ENCODE measurements around the gene KRT80.

The KRT80 gene

DNA sequence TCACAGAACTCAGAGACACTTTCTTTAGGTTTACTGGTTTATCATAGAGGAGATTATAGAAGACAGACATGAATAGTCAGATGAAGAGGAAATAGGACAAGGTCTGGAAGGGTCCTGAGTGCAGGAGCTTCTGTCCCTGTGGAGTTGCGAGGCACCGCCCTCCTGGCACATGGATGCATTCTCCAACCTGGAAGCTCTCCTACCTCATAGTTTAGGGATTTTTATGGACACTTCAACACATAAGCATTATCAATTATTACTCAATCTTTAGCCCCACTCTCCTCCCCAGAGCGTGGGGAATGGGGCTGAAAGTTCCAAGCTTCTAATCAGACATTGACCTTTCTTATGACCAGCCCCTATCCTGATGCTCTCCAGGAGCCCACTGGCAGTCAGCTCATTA lies 28.7 kb upstream of the KRT80 start:
- no peak overlapping the region for H3K4me2 ChIP-seq (ENCODE audit: low read length, poor library complexity, severe bottlenecking)

DNA sequence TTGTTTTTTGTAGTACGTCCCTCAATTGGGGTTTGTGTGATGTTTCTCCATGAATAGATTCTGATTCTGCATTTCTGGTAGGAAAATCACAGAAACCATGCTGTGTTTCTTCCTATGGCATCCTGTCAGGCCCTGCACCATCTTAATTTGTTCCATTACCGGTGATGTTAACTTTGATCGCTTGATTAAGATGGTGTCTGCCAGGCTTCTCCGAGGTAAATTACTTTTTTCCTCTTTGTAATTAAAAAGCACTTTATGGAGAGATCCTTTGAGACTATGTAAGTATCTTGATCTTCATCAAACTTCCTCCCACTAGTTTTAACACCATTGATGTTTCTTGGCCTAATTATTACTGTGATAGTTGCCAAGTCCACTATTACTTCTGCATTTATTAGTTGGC lies 26.2 kb upstream of the KRT80 start:
- H2BK120ac ChIP-seq (ENCODE audit: low read depth, low read length) = no peak overlapping the region
- no peak overlapping the region for H3K4ac ChIP-seq (ENCODE audit: low read depth in 1 of 2, low read length in 2 of 2)
- peaks cover 0 to 26% of the 10 kb centered on the region in 2 experiments for H3K27me3 ChIP-seq (ENCODE audit: control insufficient read depth in 1 of 2, insufficient read depth in 1 of 2, low read length in 2 of 2)
- H3K4me1 ChIP-seq (ENCODE audit: control insufficient read depth, insufficient read depth, low read depth, low read length) = peaks cover 45% of the 10 kb centered on the region
- H2AFZ ChIP-seq (ENCODE audit: low read depth, low read length) = no peak overlapping the region
- H3K23ac ChIP-seq (ENCODE audit: low read length in 2 of 2) = no peak overlapping the region
- no peaks in the 10 kb centered on the region for H3K36me3 ChIP-seq (ENCODE audit: control insufficient read depth in 1 of 2, insufficient read depth in 2 of 2, low read depth in 1 of 2, low read length in 2 of 2)
- no peak overlapping the region for H2BK15ac ChIP-seq (ENCODE audit: low read depth, poor library complexity, severe bottlenecking)
- H4K91ac ChIP-seq (ENCODE audit: low read length) = no peak overlapping the region
- H2AK5ac ChIP-seq (ENCODE audit: low read length, severe bottlenecking) = no peak overlapping the region
- no peaks in the 10 kb centered on the region for H3K9me3 ChIP-seq (ENCODE audit: control insufficient read depth, low read length)
- H3K4me2 ChIP-seq (ENCODE audit: low read length, poor library complexity, severe bottlenecking) = no peak overlapping the region
- no peak overlapping the region for H3K14ac ChIP-seq (ENCODE audit: low read length in 2 of 2)
- no peak overlapping the region for H2BK5ac ChIP-seq (ENCODE audit: low read depth, low read length, poor library complexity, severe bottlenecking)
- H3K18ac ChIP-seq (ENCODE audit: low read depth in 1 of 2, low read length in 2 of 2) = no peak overlapping the region
- no peak overlapping the region for H2BK12ac ChIP-seq (ENCODE audit: low read length in 2 of 2)
- 95% methylated on average over 2 of the region's 4 CpGs for WGBS
- no peak overlapping the region for H3K27ac ChIP-seq (ENCODE audit: low read length, poor library complexity, severe bottlenecking)
- H3K79me1 ChIP-seq (replicated peaks; ENCODE audit: low read length, poor library complexity, severe bottlenecking) = no peaks in the 10 kb centered on the region
- H3K9ac ChIP-seq (ENCODE audit: low read length) = no peak overlapping the region
- H3K4me3 ChIP-seq (ENCODE audit: insufficient read depth in 1 of 2, low read depth in 1 of 2, low read length in 2 of 2) = no peak overlapping the region
- H4K8ac ChIP-seq (ENCODE audit: low read length) = no peak overlapping the region
- DNase-seq = no peak

More for the DNA sequence above, 28.7 kb upstream of the KRT80 start:
- no peak for DNase-seq
- H3K9ac ChIP-seq (ENCODE audit: low read length) = no peak overlapping the region
- H3K18ac ChIP-seq (ENCODE audit: low read depth in 1 of 2, low read length in 2 of 2) = no peak overlapping the region
- peaks cover 24% of the 10 kb centered on the region for H3K4me1 ChIP-seq (ENCODE audit: control insufficient read depth, insufficient read depth, low read depth, low read length)
- H2BK15ac ChIP-seq (ENCODE audit: low read depth, poor library complexity, severe bottlenecking) = peak overlapping the region; percentile 54
- no peak overlapping the region for H3K4ac ChIP-seq (ENCODE audit: low read depth in 1 of 2, low read length in 2 of 2)
- H3K27ac ChIP-seq (ENCODE audit: low read length, poor library complexity, severe bottlenecking) = no peak overlapping the region
- no peak overlapping the region for H2AK5ac ChIP-seq (ENCODE audit: low read length, severe bottlenecking)
- H2AFZ ChIP-seq (ENCODE audit: low read depth, low read length) = no peak overlapping the region
- no peak overlapping the region for H2BK12ac ChIP-seq (ENCODE audit: low read length in 2 of 2)
- H3K27me3 ChIP-seq (ENCODE audit: control insufficient read depth in 1 of 2, insufficient read depth in 1 of 2, low read length in 2 of 2) = peaks cover 0 to 10% of the 10 kb centered on the region in 2 experiments
- WGBS = 95% methylated on average over 3 of the region's 3 CpGs
- H2BK5ac ChIP-seq (ENCODE audit: low read depth, low read length, poor library complexity, severe bottlenecking) = no peak overlapping the region
- no peaks in the 10 kb centered on the region for H3K79me1 ChIP-seq (replicated peaks; ENCODE audit: low read length, poor library complexity, severe bottlenecking)
- peaks cover 7% of the 10 kb centered on the region for H3K9me3 ChIP-seq (ENCODE audit: control insufficient read depth, low read length)
- no peak overlapping the region for H3K14ac ChIP-seq (ENCODE audit: low read length in 2 of 2)
- H2BK120ac ChIP-seq (ENCODE audit: low read depth, low read length) = no peak overlapping the region
- no peaks in the 10 kb centered on the region for H3K36me3 ChIP-seq (ENCODE audit: control insufficient read depth in 1 of 2, insufficient read depth in 2 of 2, low read depth in 1 of 2, low read length in 2 of 2)
- no peak overlapping the region for H4K8ac ChIP-seq (ENCODE audit: low read length)
- no peak overlapping the region for H3K4me3 ChIP-seq (ENCODE audit: insufficient read depth in 1 of 2, low read depth in 1 of 2, low read length in 2 of 2)
- no peak overlapping the region for H4K91ac ChIP-seq (ENCODE audit: low read length)
- H3K23ac ChIP-seq (ENCODE audit: low read length in 2 of 2) = no peak overlapping the region

GRCh38 chr12:52217223-52217622 lies 25.4 kb upstream of the KRT80 start:
- no peak overlapping the region for H3K4me2 ChIP-seq (ENCODE audit: low read length, poor library complexity, severe bottlenecking)
- no peak overlapping the region for H3K18ac ChIP-seq (ENCODE audit: low read depth in 1 of 2, low read length in 2 of 2)
- H3K4me3 ChIP-seq (ENCODE audit: insufficient read depth in 1 of 2, low read depth in 1 of 2, low read length in 2 of 2) = no peak overlapping the region
- H3K4me1 ChIP-seq (ENCODE audit: control insufficient read depth, insufficient read depth, low read depth, low read length) = peaks cover 43% of the 10 kb centered on the region
- no peaks in the 10 kb centered on the region for H3K9me3 ChIP-seq (ENCODE audit: control insufficient read depth, low read length)
- H3K36me3 ChIP-seq (ENCODE audit: control insufficient read depth in 1 of 2, insufficient read depth in 2 of 2, low read depth in 1 of 2, low read length in 2 of 2) = no peaks in the 10 kb centered on the region
- H3K27me3 ChIP-seq (ENCODE audit: control insufficient read depth in 1 of 2, insufficient read depth in 1 of 2, low read length in 2 of 2) = peaks cover 0 to 34% of the 10 kb centered on the region in 2 experiments
- 34% methylated on average over 5 of the region's 5 CpGs for whole genome bisulfite sequencing
- H3K9ac ChIP-seq (ENCODE audit: low read length) = no peak overlapping the region
- H2BK15ac ChIP-seq (ENCODE audit: low read depth, poor library complexity, severe bottlenecking) = no peak overlapping the region
- H3K79me1 ChIP-seq (replicated peaks; ENCODE audit: low read length, poor library complexity, severe bottlenecking) = no peaks in the 10 kb centered on the region
- H2AK5ac ChIP-seq (ENCODE audit: low read length, severe bottlenecking) = no peak overlapping the region
- no peak overlapping the region for H2BK12ac ChIP-seq (ENCODE audit: low read length in 2 of 2)
- H3K27ac ChIP-seq (ENCODE audit: low read length, poor library complexity, severe bottlenecking) = peak overlapping the region; percentile 26
- no peak overlapping the region for H3K14ac ChIP-seq (ENCODE audit: low read length in 2 of 2)
- H3K23ac ChIP-seq (ENCODE audit: low read length in 2 of 2) = no peak overlapping the region
- H4K8ac ChIP-seq (ENCODE audit: low read length) = no peak overlapping the region
- no peak overlapping the region for H3K4ac ChIP-seq (ENCODE audit: low read depth in 1 of 2, low read length in 2 of 2)
- peak; percentile 53 for DNase-seq
- no peak overlapping the region for H2AFZ ChIP-seq (ENCODE audit: low read depth, low read length)
- H4K91ac ChIP-seq (ENCODE audit: low read length) = no peak overlapping the region
- H2BK120ac ChIP-seq (ENCODE audit: low read depth, low read length) = no peak overlapping the region
- H2BK5ac ChIP-seq (ENCODE audit: low read depth, low read length, poor library complexity, severe bottlenecking) = no peak overlapping the region

GRCh38 chr12:52216807-52217206 lies 25.0 kb upstream of the KRT80 start:
- Histone ChIP-seq H3K4me2 (ENCODE audit: low read length, poor library complexity, severe bottlenecking) (no peak overlapping the region), H4K8ac (ENCODE audit: low read length) (no peak overlapping the region), H3K27me3 (ENCODE audit: control insufficient read depth in 1 of 2, insufficient read depth in 1 of 2, low read length in 2 of 2) (peaks cover 0 to 35% of the 10 kb centered on the region in 2 experiments), H3K36me3 (ENCODE audit: control insufficient read depth in 1 of 2, insufficient read depth in 2 of 2, low read depth in 1 of 2, low read length in 2 of 2) (no peaks in the 10 kb centered on the region), H2AFZ (ENCODE audit: low read depth, low read length) (no peak overlapping the region), H3K4ac (ENCODE audit: low read depth in 1 of 2, low read length in 2 of 2) (no peak overlapping the region), H3K9ac (ENCODE audit: low read length) (no peak overlapping the region), H3K18ac (ENCODE audit: low read depth in 1 of 2, low read length in 2 of 2) (no peak overlapping the region), H2BK12ac (ENCODE audit: low read length in 2 of 2) (no peak overlapping the region), H2AK5ac (ENCODE audit: low read length, severe bottlenecking) (no peak overlapping the region), H2BK15ac (ENCODE audit: low read depth, poor library complexity, severe bottlenecking) (no peak overlapping the region), H3K4me3 (ENCODE audit: insufficient read depth in 1 of 2, low read depth in 1 of 2, low read length in 2 of 2) (no peak overlapping the region), H3K4me1 (ENCODE audit: control insufficient read depth, insufficient read depth, low read depth, low read length) (peaks cover 38% of the 10 kb centered on the region), H3K9me3 (ENCODE audit: control insufficient read depth, low read length) (no peaks in the 10 kb centered on the region), H2BK5ac (ENCODE audit: low read depth, low read length, poor library complexity, severe bottlenecking) (no peak overlapping the region), H3K14ac (ENCODE audit: low read length in 2 of 2) (no peak overlapping the region), H4K91ac (ENCODE audit: low read length) (no peak overlapping the region), H3K23ac (ENCODE audit: low read length in 2 of 2) (no peak overlapping the region), H3K79me1 (replicated peaks; ENCODE audit: low read length, poor library complexity, severe bottlenecking) (no peaks in the 10 kb centered on the region), H2BK120ac (ENCODE audit: low read depth, low read length) (no peak overlapping the region), H3K27ac (ENCODE audit: low read length, poor library complexity, severe bottlenecking) (no peak overlapping the region)
- WGBS = no CpG with 5 or more reads among the region's 1 CpG
- no peak for DNase-seq

All from mesenchymal stem cell (in vitro differentiated cells and primary cell).